AML-193 (cell line): Measurements from ENCODE around the gene AOPEP.

Experiments used
- DNase-seq, 2 experiments: peaks; one replicate each; lab custom pipeline; 2025; lab: John Stamatoyannopoulos, UW

The AOPEP gene

DNA sequence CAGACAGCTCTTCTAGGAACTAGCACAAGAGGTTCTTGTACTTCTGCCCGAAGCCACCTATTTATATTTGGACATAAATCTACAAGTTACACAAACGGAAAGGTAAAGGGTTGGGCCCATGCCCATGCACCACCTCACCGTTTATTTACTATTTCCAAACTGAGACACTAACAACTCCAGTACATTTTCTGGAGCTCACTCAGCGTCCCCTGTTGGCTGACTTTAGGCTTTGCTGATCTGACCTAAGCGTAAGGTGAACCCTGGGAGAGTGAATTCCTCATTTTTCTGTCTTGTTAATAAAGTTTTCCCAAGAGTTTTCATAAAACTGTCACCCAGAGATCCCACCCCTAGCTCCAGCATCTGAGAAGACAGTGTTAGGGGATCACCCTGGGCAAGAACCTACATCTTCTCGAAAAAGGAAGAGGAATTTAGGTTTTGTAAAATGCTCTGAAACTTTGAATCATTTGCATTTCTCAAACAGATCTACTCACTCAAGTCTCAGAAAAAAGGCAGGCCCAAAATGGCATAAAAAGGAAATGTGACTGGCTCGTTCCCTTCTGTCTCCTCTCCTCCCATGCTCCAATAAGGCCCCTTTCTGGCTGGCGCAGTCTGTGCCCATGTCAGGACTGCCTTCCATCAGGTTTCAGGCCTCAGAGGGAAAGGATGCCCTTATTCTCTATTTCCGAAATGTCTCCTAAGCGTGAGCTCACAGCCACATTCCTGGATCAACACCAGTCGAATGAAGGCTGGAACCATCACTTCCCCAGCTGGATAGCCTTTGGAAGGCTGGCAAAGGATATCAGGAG is 389.7 kb downstream of the AOPEP start:
- no peak for DNase-seq

DNA sequence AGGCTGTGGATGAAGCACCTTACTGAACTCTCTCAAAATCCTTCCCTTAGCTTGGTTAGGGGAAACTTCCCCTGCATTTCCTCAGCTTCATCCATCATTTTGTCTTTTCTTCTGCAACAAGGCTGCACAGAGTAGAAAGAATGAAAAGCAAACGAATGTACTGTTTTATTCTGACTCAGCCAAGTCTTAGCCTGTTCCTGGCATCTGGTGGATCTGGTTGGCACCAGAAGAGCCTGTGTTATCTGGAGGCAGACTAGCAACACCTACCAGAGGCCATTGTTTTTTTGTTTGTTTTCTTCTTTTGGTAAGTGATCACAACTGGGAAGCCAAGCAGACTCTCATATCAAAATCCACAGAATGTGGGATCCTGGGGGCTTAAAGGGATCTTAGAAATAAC is 390.3 kb downstream of the AOPEP start:
- DNase-seq, result no peak

DNA sequence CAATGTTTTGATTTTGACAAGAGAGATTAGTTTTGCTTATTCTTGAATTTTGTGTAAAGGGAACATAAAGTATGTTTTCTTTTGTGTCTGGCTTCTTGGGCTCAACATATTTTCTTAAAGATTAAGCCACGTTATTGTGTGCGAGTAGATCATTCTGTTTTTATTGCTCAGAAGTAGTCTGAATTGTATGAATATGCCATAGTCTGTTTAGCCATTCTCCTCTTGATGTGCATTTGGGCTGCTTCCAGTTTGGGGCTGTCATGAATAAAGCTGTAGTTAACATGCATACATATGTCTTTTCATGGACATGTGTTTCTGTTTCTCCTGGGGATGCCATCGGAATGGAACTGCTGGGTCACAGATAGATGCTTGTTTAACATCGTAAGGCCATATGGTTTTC is 392.1 kb downstream of the AOPEP start:
- no peak for DNase-seq

DNA sequence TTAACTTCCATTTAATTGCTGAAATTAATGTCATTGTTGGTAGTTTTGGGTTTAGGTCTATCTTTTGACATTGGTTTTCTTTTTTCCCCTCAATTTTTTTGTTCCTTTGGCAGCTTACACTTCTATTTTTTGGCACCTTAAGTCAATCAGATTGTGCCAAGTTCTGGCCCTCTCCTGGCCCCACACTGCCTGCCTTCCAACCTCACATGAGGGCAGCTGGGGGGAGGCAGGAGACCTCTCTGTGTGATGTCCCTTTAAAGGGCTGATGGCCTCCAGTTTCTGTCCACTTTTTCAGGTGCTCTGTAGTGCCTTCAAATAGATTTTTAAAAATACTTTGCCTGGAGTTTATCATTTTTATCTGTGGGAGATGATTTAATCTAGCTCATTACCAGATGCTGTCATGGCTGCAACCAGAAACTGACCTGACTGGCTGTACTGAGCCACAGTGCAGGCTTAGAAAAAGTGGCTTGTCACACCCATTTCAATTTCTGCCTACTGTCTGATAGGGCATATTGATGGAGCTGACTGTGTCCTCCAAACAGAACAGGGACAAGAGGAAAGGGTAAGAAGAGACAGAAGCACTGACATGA is 394.4 kb downstream of the AOPEP start:
- DNase-seq, result no peak

DNA sequence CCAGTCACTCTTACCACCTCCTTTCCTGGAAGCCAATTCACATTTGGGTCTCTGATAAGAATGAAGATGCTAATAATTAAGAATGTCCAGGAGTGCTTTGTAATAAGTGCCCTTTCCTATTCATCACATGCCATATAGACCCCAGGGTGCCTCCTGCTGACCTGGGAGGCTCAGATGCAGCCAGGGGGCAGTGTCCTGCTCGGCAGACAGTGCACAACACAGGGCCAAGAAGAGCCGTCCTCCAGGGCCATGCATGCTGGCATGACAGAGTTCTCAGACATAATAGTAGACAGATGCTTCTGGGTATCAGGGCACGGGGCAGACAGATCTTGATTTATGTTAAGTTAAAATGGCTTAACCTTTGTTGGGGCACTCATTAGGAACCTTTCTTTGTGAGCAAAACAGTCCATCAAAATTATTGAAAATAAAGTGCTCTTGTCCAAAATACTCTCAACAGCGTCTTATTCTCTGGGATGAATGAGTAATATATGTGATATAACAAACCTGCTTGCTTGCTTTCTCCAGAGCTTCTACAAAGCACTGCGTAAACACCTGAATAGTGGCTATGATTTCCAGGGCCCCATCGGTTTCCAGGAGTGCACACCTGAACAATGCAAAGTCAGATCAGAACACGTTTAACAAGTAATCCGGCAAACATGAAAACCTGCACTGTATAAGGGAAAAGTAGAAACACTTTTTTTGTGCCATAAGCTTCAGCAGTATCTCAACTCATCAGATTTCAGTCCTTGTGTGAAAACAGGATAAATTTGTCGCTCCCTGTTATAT is 398.3 kb downstream of the AOPEP start:
- no peak for DNase-seq

DNA sequence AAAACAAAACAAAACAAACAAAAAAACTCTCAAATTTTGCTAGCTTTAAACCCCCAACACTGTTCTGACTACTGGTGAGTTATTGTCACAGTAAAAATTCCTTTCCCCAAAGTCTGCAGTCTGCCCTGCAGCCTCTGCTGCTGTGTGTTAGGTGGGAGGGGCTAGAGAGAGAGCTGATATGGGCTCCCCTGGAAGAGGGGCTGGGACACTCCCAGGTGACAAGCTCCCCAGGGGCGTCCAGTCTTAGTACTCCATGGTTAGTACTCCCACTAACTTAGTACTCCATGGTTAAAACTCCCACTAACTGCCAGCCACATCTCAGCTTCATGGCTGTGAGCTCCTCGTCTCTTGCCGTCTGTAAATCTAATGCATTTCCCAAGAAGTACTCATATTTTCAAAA is 399.2 kb downstream of the AOPEP start:
- DNase-seq, result no peak

DNA sequence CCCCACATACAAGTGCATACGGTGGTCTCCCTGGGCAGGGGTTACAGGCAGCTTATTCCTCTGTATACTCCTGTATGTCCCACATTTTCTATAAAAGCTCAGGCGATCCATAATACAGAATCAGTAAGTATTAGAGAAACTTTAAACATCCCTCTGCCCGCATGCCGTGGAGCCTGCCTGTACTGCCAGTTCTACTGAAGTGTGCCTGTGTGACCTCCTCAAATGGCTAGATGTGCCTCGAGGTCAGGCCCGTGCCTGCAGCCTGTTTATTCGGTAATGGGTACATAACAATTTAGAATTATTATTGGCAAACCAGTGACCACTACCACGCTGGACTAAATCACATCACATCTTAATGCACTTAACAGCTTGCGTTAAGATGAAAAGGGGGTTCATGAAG is 400.2 kb downstream of the AOPEP start:
- DNase-seq, result no peak

DNA sequence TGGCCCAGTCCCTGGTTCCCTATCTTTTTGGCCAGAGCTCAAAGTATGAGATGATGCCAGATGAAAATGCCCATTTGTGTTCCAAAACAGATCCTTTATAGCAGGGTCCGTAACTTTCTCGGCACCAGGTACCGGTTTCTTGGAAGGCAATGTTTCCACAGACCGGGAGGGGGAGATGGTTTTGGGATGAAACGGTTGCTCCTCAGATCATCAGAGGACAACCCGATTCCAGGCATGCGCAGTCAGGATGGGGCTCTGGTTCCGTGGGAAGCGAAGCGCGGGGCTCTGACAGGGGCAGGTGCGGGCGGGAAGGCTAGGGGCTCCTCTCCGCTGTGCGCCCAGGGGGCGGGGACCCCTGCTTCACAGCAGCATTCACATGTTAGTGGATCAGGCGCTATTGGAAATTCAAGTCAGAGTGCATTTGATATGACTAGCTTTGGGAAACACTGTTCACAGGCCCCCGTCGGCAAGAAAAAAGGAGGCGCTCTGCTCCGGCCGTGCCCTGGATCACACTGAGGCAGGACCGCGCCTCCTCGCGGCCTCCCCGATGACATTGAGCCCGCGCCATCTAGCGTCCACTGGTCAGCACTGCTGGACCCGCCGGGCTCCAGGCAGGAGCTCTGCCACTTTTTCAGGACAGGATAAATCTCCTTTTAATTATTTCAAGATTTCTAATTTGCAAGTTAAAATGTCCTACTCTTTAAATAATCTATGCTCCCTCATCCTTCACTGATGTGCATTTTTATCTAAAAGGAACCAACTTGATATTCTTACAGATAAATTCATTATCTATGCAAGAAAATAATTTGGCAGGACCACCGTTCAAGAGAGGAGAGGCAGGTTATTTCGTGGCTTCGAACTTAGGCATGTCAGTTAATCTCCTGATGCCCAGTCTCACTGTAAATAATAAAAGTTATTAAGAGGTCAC is 401.0 kb downstream of the AOPEP start:
- DNase-seq, result no peak

DNA sequence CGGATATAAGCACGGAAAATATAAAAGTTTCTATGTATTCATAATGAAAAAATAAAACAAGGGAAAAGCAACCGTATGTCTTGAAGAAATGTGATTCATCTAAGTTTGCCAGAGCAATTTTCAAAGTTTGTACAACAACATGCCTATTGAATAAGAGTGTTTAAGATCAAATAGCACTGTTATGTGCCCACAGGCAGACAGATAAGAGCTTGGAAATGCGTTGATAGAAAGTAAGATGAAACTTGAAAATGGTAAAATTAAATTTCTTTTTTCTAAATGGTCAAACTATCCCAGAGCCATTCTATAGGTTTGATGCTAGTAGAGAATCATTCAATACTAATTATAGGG is 401.7 kb downstream of the AOPEP start:
- DNase-seq, result no peak

DNA sequence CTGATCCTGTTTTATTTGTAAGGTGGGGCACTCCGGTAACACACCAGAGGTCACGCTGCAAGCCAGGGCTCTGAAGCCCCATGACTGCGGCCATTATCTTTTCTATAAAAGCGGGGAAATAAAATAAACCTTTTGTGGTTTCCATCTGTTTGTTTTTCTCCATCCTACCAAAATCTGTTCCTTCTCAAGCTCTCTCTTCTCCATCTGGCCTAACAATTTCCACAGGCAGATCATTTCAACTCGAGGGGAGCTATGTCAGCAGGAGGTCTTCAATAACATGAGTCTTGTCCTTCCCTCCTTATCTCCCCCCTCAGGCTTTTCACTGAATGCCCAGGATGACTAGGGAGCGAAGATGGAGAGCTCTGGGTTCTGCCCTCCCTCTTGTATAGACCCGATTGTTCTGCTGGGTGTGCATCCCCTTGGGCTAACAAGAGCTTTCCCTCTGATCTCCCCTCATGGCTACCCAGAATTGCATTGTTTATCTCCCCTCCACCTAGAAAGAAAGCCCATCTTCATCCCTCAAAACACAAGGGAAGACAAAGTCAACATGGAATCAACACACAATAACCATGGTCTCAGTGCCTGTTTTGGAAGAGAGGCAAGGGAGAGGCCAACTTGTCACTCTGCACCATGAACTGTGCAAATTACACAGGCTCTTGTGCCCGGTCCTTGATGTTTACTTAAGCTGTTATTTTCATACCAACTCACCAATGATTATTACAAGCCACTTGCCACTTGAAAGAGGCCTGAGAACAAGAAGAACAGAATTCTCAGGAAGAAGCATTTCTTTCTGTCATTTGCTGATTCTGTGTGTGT is 403.2 kb downstream of the AOPEP start:
- no peak for DNase-seq

DNA sequence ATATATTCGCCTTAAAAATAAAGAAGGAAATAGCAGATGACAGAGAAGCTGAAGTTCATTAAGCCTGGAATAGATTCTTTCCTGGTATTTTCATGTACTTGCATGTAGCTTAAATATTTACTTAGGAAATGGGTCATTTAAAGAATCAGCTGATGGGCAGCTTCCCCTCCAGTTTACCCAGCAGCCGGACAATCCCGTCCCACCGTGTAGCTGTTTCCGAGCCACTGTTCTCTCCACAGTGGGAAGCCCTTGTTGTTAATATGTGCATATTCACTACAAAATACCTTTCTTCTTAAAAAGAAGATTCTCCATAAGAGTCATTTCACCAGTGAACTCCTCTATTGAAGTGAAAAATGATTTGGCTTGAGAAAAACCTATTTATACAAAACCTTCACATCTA is 404.0 kb downstream of the AOPEP start:
- DNase-seq, result no peak

DNA sequence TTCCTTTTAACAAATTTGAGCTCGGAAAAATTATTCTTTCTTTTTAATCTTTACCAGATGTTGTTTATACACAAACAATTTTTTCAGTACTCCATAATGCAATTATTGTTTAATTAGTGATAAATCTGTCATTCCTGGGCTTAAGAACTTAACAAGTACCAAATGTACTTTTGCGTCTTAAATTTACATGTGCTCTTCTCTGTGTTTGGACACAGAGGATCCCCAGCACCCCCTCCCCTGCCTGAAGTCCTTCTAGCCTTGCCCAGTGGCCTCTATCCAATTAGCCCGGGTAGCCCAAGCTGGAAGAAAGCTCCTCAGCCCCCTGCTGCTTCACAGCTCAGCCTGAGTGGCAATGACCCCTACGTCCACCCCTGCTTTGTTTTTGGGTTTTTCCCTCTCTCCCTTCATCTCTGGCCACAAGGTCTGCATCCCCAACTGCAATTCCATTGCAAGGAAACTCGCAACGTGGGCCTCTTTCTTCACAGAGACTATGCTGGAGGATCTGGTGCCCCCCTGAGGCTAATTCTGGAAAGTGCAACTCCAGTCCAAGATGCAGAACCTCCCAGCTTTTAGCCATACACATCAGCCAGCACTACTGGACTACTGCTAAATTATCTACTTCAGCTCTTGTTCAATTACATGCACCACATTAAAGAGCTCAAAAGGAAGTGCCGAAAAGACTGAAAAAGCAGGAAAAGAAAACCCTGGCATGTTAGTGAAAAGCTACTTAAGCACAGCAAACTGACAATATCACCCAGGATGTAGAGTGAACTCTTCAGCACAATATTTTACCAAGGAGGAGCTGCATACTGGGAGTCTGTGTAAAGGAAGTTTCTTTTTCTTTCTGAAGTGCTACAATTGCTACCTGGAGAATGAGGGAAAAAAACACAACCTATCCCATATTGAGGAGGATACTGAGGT is 404.8 kb downstream of the AOPEP start:
- DNase-seq, result peak; percentile 32 to 44

DNA sequence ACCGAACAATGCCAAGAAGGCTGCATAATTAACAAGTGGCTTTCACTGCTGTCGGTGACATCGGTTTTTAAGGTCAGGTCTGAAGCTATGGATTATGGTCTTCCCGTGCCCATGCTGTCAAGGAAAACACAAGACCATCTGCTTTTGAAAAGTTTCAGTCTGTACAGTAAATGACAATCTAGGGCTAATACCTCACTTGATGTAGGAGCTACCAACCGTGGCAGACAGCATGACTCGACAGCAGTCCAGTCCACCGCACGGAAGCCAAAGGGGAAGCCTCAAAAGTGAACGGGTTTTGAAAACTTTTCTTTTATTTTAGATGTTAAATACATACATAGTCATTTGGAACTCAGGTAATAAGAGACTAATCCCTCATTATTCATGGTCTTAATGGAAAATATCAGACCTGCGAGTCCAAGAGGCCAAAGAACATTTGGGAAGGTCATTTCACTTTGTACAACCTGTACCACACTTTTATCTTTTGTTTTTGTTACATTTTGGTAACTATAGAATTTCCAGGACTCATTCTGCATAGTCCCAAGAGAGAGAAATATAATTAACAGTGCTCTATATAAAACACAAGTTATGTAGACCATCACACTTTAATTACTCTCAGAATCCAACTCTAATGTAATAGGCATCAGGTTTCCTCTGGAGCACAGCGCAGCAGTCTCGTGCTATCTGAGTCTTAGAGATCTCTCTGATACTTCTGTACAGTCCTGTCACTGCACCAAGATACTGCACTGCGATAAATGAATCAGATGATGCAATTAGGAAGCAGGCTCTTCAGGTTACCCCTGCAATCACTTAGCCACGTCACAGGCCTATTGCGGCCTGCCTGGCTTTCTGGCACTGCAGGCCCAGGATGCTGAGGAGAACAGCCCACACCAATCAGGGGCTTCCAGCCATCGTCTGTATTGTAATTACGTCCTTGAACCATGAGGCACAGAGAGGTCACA is 406.1 kb downstream of the AOPEP start:
- DNase-seq, result no peak

DNA sequence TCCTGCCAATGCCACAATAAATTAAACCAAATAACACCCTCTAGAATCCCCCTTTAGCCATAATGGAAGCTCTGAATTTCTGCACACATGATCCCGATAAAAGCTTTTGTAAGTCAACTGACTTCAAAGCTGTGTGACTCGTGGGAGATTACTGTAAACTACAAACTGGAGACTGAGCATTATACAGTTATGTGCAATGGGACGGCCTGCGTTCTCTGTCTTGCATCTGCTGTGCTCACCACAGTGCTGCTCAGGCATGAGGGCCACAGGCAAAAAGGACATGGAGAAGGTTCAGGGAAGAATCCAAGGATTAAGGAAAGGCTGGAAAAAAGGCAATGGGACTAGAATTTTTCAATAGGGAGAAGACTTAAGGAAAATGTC is 406.8 kb downstream of the AOPEP start:
- DNase-seq, result no peak

DNA sequence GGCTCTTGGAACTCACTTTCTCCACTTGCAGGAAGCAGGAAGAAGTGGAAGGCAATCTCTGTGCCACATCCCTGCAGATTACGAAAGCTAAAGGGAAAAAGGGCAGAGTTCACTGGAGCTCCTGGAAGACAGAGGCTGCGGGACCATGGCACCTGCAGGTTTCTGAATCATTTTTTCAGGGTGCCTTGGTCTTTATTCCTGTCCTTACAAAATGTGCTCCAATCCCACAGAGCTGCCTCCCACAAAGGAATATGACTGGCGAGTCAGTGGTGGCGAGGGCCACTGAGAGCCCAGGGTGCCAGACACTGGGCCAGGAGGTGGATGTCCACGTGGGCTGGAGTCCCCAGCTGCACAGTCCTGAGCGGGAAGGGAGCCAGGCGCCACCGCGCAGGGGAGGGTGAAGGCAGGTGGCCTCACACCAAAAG is 408.0 kb downstream of the AOPEP start:
- no peak for DNase-seq

DNA sequence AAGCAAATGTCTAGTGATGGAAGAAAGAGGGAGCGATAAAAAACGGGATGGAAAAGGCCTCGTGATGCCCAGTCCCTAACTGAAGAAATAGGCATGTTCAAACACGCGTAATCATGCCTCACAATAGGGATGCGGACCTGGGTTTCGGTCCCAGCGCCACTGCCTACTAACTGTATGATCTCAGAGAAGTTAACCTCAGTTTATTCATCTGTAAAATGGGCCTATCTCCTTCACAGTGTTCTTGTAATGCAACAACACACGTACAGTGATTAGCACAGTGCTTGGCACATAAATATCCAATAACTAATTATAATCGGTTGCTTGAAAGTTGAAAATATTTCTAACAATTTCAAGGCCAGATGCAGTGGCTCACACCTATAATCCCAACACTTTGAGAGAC is 409.3 kb downstream of the AOPEP start:
- no peak for DNase-seq
